OCI-LY7 (cell line): ENCODE data around the gene ENKUR.

Experiments used
- EZH2phosphoT487 ChIP-seq: fragments of 200-600 bp; sonication (generic); IDR thresholded peaks from 2 replicates; pipeline ENCODE4 v1.6.1; 2018; ENCODE audit warnings: low read depth, borderline replicate concordance, mild to moderate bottlenecking, mixed run types, antibody characterized with exemption, low read length, moderate library complexity, mixed read lengths
- TF ChIP-seq, protein P1 (sequence below): fragments of 200-600 bp; sonication (generic); conservative IDR thresholded peaks from 2 replicates; pipeline ENCODE4 v1.5.1; 2014; ENCODE audit warnings: mild to moderate bottlenecking, antibody characterized with exemption, low read length, moderate library complexity, mixed read lengths

DNA sequence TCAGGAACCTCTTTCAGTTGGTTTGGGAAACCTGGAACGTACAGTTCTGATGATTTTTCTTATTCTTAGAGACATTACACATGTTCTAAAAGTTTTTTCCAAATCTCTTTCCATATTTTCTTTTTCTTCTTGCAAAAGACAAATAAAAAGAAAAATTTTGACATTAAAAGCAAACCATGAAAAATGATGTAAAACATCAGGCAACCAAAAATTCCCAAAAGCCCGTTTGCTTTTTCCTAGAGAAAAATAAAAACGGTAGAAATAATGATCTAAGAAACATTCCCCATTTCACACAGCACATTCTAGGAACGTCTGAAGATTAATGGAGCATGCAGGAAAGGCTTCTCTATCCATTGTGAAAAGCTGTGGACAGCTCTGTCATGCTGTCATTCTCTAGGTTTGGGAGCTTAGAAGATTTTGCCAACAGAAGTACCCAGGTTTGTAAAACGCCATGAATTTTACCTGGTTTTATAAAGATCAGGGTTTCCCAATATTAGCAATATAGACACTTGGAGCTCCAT is 52.4 kb downstream of the ENKUR start:
- TF ChIP-seq, protein P1, sequence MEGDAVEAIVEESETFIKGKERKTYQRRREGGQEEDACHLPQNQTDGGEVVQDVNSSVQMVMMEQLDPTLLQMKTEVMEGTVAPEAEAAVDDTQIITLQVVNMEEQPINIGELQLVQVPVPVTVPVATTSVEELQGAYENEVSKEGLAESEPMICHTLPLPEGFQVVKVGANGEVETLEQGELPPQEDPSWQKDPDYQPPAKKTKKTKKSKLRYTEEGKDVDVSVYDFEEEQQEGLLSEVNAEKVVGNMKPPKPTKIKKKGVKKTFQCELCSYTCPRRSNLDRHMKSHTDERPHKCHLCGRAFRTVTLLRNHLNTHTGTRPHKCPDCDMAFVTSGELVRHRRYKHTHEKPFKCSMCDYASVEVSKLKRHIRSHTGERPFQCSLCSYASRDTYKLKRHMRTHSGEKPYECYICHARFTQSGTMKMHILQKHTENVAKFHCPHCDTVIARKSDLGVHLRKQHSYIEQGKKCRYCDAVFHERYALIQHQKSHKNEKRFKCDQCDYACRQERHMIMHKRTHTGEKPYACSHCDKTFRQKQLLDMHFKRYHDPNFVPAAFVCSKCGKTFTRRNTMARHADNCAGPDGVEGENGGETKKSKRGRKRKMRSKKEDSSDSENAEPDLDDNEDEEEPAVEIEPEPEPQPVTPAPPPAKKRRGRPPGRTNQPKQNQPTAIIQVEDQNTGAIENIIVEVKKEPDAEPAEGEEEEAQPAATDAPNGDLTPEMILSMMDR: no peak
- TF ChIP-seq EZH2phosphoT487: no peak
